Amniotic stem cell (primary cell): ENCODE data around the gene PPP3R1.

ENCODE experiments used
- DNase-seq: peaks from one replicate; lab custom pipeline; 2025; lab: John Stamatoyannopoulos, UW

The PPP3R1 gene

GRCh38 chr2:68141875-68142274 is 110.5 kb downstream of the PPP3R1 start:
- DNase-seq, result no peak

GRCh38 chr2:68135448-68136320 is 116.6 kb downstream of the PPP3R1 start:
- DNase-seq, result no peak

GRCh38 chr2:68134554-68134953 is 117.8 kb downstream of the PPP3R1 start:
- no peak for DNase-seq

DNA sequence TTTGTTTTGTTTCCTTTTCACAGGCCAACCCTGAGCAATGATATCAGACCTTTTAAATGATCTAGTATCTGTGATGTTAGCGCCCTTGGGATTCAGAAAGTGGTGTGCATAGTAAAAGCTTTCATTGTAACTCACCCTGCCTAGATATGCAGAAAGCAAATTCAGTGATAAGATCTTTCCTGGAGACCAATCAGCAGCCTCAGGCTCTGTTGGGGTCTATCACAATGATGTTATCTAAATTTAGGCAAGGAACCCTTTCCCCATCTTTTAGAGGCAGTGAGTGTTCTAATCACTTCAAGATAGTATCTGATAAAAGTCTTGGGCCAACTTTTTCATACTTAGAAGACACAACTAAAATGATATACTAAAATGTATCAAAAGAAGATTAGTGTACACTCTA is 118.2 kb downstream of the PPP3R1 start:
- DNase-seq, result no peak
